Right atrium auricular region (tissue), 2 donors: ENCODE results near the gene NRP1. TPM values are rescaled to one million over a fixed set of nuclear protein-coding genes. Genes with fewer than 3 reads are reported as not detected.

Experiments used
- DNase-seq: peaks from one replicate; pipeline ENCODE4 v3.0.0-alpha.2; 2019; ENCODE audit warnings: low spot score
- H3K27ac ChIP-seq, 2 donors: fragments of 200-600 bp; sonication (generic); 1 replicate in 1 of 2; 2 replicates in 1 of 2; pipeline ENCODE4 v1.5.1; 2016 to 2019
- H3K27me3 ChIP-seq, 2 donors: fragments of 200-600 bp; sonication (generic); one replicate each; pipeline versions ENCODE4 v1.5.1 to v1.6.0; 2017 to 2019
- H3K36me3 ChIP-seq: fragments of 200-600 bp; sonication (generic); one replicate; pipeline ENCODE4 v1.5.1; 2016
- H3K4me1 ChIP-seq, 2 donors: fragments of 200-600 bp; sonication (generic); one replicate each; pipeline versions ENCODE4 v1.5.1 to v1.6.0; 2017 to 2019
- H3K4me3 ChIP-seq, 2 donors: fragments of 200-600 bp; sonication (generic); 1 replicate in 1 of 2; 2 replicates in 1 of 2; pipeline ENCODE4 v1.5.1; 2017 to 2019; ENCODE audit warnings: mild to moderate bottlenecking in 1 of 2, moderate library complexity in 1 of 2
- H3K9me3 ChIP-seq, 2 donors: fragments of 200-600 bp; sonication (generic); one replicate each; pipeline ENCODE4 v1.5.1; 2019
- CTCF ChIP-seq, 2 donors: fragments of 200-600 bp; sonication (generic); IDR thresholded peaks; one replicate each; pipeline ENCODE4 v1.5.1; 2019; ENCODE audit warnings: antibody characterized with exemption in 2 of 2
- total RNA-seq, 2 donors: library from RNA; depleted of rRNA; stranded (reverse); fragments of >200 nt; gene quantifications; one replicate each; pipeline ENCODE4 v1.1.0, GENCODE V29; 2016

Gene NRP1
- total RNA-seq, 2 donors from 2014 or later: 54.6 to 83.1 TPM

- no peak for TF ChIP-seq CTCF (IDR thresholded peaks at IDR 0.05)
- H3K36me3 ChIP-seq: no peaks in the 10 kb centered on the region
- H3K27ac ChIP-seq: no peak overlapping the region
- peaks cover 0 to 36% of the 10 kb centered on the region in 2 donors for H3K4me1 ChIP-seq
- no peak overlapping the region for H3K4me3 ChIP-seq
- no peaks in the 10 kb centered on the region for H3K9me3 ChIP-seq
- DNase-seq: no peak
- no peaks in the 10 kb centered on the region for H3K27me3 ChIP-seq
Measured at GRCh38 chr10:33345236-33345635, 10.8 kb upstream of the NRP1 start.

- DNase-seq: no peak
- Histone ChIP-seq H3K4me1 (peaks cover 0 to 36% of the 10 kb centered on the region in 2 donors), H3K4me3 (no peak overlapping the region), H3K27ac (no peak overlapping the region), H3K27me3 (no peaks in the 10 kb centered on the region), H3K36me3 (no peaks in the 10 kb centered on the region), H3K9me3 (no peaks in the 10 kb centered on the region)
- TF ChIP-seq CTCF (IDR thresholded peaks at IDR 0.05): no peak
Measured at GRCh38 chr10:33344676-33345075, 10.2 kb upstream of the NRP1 start.

GRCh38 chr10:33341637-33342036, 7.2 kb upstream of the NRP1 start:
- no peak for DNase-seq
- TF ChIP-seq CTCF (IDR thresholded peaks at IDR 0.05): no peak
- no peaks in the 10 kb centered on the region for H3K27me3 ChIP-seq
- no peaks in the 10 kb centered on the region for H3K9me3 ChIP-seq
- H3K27ac ChIP-seq: peak overlapping the region in 1 of 2 donors; percentile 46
- peaks cover 0 to 34% of the 10 kb centered on the region in 2 donors for H3K4me1 ChIP-seq
- H3K4me3 ChIP-seq: no peak overlapping the region
- no peaks in the 10 kb centered on the region for H3K36me3 ChIP-seq

- Histone ChIP-seq H3K9me3 (no peaks in the 10 kb centered on the region), H3K4me3 (peak overlapping the region; percentile 60 to 91), H3K36me3 (no peaks in the 10 kb centered on the region), H3K4me1 (peaks cover 0 to 29% of the 10 kb centered on the region in 2 donors), H3K27me3 (no peaks in the 10 kb centered on the region), H3K27ac (peak overlapping the region; percentile 95 to 97)
- TF ChIP-seq CTCF (IDR thresholded peaks at IDR 0.05): no peak
- no peak for DNase-seq
Measured at GRCh38 chr10:33337326-33337957, 3.0 kb upstream of the NRP1 start.

GRCh38 chr10:33336582-33337325, 2.3 kb upstream of the NRP1 start:
- Histone ChIP-seq H3K27ac (peak overlapping the region; percentile 95 to 97), H3K36me3 (no peaks in the 10 kb centered on the region), H3K4me1 (peaks cover 0 to 26% of the 10 kb centered on the region in 2 donors), H3K4me3 (peak overlapping the region; percentile 60 to 91), H3K27me3 (no peaks in the 10 kb centered on the region), H3K9me3 (no peaks in the 10 kb centered on the region)
- no peak for DNase-seq
- TF ChIP-seq CTCF (IDR thresholded peaks at IDR 0.05): no peak
